ENCODE measurements around the gene KRTAP17-1.
"Not testable (repeated sequence)": the region's sequence is repeated elsewhere in the genome, so short reads cannot be mapped to it uniquely, and the experiment has no call there.

The KRTAP17-1 gene

GRCh38 chr17:41315204-41315794 lies at the start of gene KRTAP17-1:
TSS of gene KRTAP17-1 (minus strand) at chr17:41315710. CDS start at chr17:41315650, 60 bp downstream.
- no peak for DNase-seq (ENCODE audit: low read depth)
- no peak within 1 kb of the TSS for H3K4me3 ChIP-seq (ENCODE audit: control insufficient read depth, low read depth, low read length)
- TF ChIP-seq CTCF (IDR thresholded peaks at IDR 0.05; ENCODE audit: control insufficient read depth, insufficient read depth, low read depth, low read length, missing control alignments), result no peak

- no peak for TF ChIP-seq CTCF (IDR thresholded peaks at IDR 0.05; ENCODE audit: control insufficient read depth, insufficient read depth, low read depth, low read length, missing control alignments)
- DNase-seq (ENCODE audit: low read depth), result no peak
- no peak overlapping the region for H3K4me3 ChIP-seq (ENCODE audit: control insufficient read depth, low read depth, low read length)
These were observed 48.4 kb upstream of the KRTAP17-1 start for GRCh38 chr17:41363881-41364280.

- peak; percentile 72 for DNase-seq (ENCODE audit: low read depth)
- no peak for TF ChIP-seq CTCF (IDR thresholded peaks at IDR 0.05; ENCODE audit: control insufficient read depth, insufficient read depth, low read depth, low read length, missing control alignments)
- H3K4me3 ChIP-seq (ENCODE audit: control insufficient read depth, low read depth, low read length), result no peak overlapping the region
These were observed 44.9 kb upstream of the KRTAP17-1 start for GRCh38 chr17:41360296-41360995.

GRCh38 chr17:41354536-41354935 lies 39.0 kb upstream of the KRTAP17-1 start:
- no peak for TF ChIP-seq CTCF (IDR thresholded peaks at IDR 0.05; ENCODE audit: control insufficient read depth, insufficient read depth, low read depth, low read length, missing control alignments)
- no peak overlapping the region for H3K4me3 ChIP-seq (ENCODE audit: control insufficient read depth, low read depth, low read length)
- DNase-seq (ENCODE audit: low read depth), result no peak

GRCh38 chr17:41352597-41353366 lies 37.3 kb upstream of the KRTAP17-1 start:
- H3K4me3 ChIP-seq (ENCODE audit: control insufficient read depth, low read depth, low read length), result no peak overlapping the region
- no peak for DNase-seq (ENCODE audit: low read depth)
- TF ChIP-seq CTCF (IDR thresholded peaks at IDR 0.05; ENCODE audit: control insufficient read depth, insufficient read depth, low read depth, low read length, missing control alignments), result no peak

- H3K4me3 ChIP-seq (ENCODE audit: control insufficient read depth, low read depth, low read length), result no peak overlapping the region
- no peak for DNase-seq (ENCODE audit: low read depth)
- TF ChIP-seq CTCF (IDR thresholded peaks at IDR 0.05; ENCODE audit: control insufficient read depth, insufficient read depth, low read depth, low read length, missing control alignments), result no peak
These were observed 35.7 kb upstream of the KRTAP17-1 start for GRCh38 chr17:41351177-41351576.

GRCh38 chr17:41350381-41350878 lies 34.9 kb upstream of the KRTAP17-1 start, which contains the start of gene KRT33A:
TSS of gene KRT33A (minus strand) at chr17:41350828. CDS start at chr17:41350767, 61 bp downstream.
- DNase-seq (ENCODE audit: low read depth); H3K4me3 ChIP-seq (ENCODE audit: control insufficient read depth, low read depth, low read length): not testable (repeated sequence)
